ENCODE measurements around the gene ABHD12.

Gene ABHD12

DNA sequence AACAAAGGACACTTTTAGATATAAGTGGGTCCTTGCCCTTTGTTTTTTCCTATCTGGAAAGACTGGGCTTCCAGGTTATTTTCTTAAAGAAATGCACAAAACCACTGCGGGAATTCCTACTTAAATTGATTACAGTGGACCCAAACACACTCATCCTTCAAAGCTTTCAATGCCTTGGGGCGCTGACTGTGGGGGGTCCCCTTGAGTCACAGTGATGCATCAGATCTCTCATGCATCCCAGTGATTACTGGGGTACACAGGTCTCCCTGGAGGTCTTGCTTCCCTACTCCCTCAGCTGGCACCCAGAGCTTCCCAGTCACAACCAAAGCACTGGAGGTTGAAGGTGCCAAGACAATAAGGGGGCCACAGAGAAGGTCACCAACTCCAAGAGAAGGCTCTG lies 20.7 kb downstream of the ABHD12 start:
- Histone ChIP-seq H3K4me3 (ENCODE audit: low read depth, low read length) (no peak overlapping the region), H3K27ac (ENCODE audit: low read depth, low read length) (no peak overlapping the region), H2AFZ (ENCODE audit: insufficient read depth, low read length, poor library complexity) (no peak overlapping the region), H3K36me3 (ENCODE audit: control insufficient read depth in 1 of 2, insufficient read depth in 2 of 2, low read length in 2 of 2) (no peaks in the 10 kb centered on the region), H3K14ac (ENCODE audit: low read length) (no peak overlapping the region), H4K91ac (ENCODE audit: low read depth, low read length) (no peak overlapping the region), H4K8ac (ENCODE audit: low read depth, low read length) (no peak overlapping the region), H3K18ac (ENCODE audit: low read length) (no peak overlapping the region), H3K27me3 (ENCODE audit: insufficient read depth, low read length) (no peaks in the 10 kb centered on the region), H4K12ac (ENCODE audit: low read depth, low read length) (no peak overlapping the region), H3K4me2 (ENCODE audit: low read length) (no peak overlapping the region), H3K79me2 (ENCODE audit: control insufficient read depth, insufficient read depth, low read length, poor library complexity) (no peaks in the 10 kb centered on the region), H2AK5ac (ENCODE audit: low read length) (no peak overlapping the region), H3K79me1 (ENCODE audit: low read length) (no peaks in the 10 kb centered on the region), H2BK120ac (ENCODE audit: insufficient read depth, low read length, poor library complexity) (no peak overlapping the region), H3K9me3 (ENCODE audit: insufficient read depth, low read depth, low read length) (peaks cover 2% of the 10 kb centered on the region), H3K4ac (ENCODE audit: low read depth, low read length) (peak overlapping the region; percentile 14), H3K9ac (ENCODE audit: low read length) (no peak overlapping the region), H2BK12ac (ENCODE audit: low read length) (no peak overlapping the region), H3K23ac (ENCODE audit: low read length) (no peak overlapping the region), H2BK5ac (ENCODE audit: low read depth, low read length, poor library complexity) (no peak overlapping the region), H3K4me1 (ENCODE audit: control insufficient read depth in 1 of 2, insufficient read depth in 2 of 2, low read length in 2 of 2) (peaks cover 2 to 5% of the 10 kb centered on the region in 2 experiments)
- no peak for DNase-seq
- WGBS (ENCODE audit: extremely low coverage, insufficient coverage, insufficient read length), result no CpG with 5 or more reads among the region's 2 CpGs

DNA sequence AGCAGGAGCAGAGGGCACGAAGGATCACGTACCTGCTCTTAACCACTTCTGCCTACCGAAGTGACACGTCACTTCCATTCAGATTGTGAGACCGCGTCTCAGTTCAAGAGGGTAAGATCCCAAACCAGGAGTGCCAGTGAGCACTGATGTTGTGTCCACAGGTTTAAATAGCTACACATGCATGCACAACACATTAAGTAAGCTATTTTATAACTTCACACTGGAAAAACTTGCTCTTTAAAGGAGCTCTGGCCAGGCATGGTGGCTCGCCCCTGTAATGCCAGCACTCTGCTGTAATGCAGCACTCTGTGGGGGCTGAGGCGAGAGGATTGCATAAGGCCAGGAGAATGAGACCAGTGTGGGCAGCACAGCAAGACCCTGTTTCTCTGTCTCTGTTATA lies 21.1 kb downstream of the ABHD12 start:
- Histone ChIP-seq H2AK5ac (ENCODE audit: low read length) (no peak overlapping the region), H3K23ac (ENCODE audit: low read length) (no peak overlapping the region), H3K4me2 (ENCODE audit: low read length) (no peak overlapping the region), H3K4me3 (ENCODE audit: low read depth, low read length) (no peak overlapping the region), H4K91ac (ENCODE audit: low read depth, low read length) (no peak overlapping the region), H3K36me3 (ENCODE audit: control insufficient read depth in 1 of 2, insufficient read depth in 2 of 2, low read length in 2 of 2) (no peaks in the 10 kb centered on the region), H3K27me3 (ENCODE audit: insufficient read depth, low read length) (no peaks in the 10 kb centered on the region), H4K12ac (ENCODE audit: low read depth, low read length) (no peak overlapping the region), H2AFZ (ENCODE audit: insufficient read depth, low read length, poor library complexity) (no peak overlapping the region), H3K4ac (ENCODE audit: low read depth, low read length) (no peak overlapping the region), H3K79me1 (ENCODE audit: low read length) (no peaks in the 10 kb centered on the region), H3K79me2 (ENCODE audit: control insufficient read depth, insufficient read depth, low read length, poor library complexity) (no peaks in the 10 kb centered on the region), H3K18ac (ENCODE audit: low read length) (no peak overlapping the region), H3K9ac (ENCODE audit: low read length) (no peak overlapping the region), H4K8ac (ENCODE audit: low read depth, low read length) (no peak overlapping the region), H2BK120ac (ENCODE audit: insufficient read depth, low read length, poor library complexity) (no peak overlapping the region), H2BK5ac (ENCODE audit: low read depth, low read length, poor library complexity) (no peak overlapping the region), H3K14ac (ENCODE audit: low read length) (no peak overlapping the region), H3K27ac (ENCODE audit: low read depth, low read length) (no peak overlapping the region), H2BK12ac (ENCODE audit: low read length) (no peak overlapping the region), H3K9me3 (ENCODE audit: insufficient read depth, low read depth, low read length) (peaks cover 4% of the 10 kb centered on the region), H3K4me1 (ENCODE audit: control insufficient read depth in 1 of 2, insufficient read depth in 2 of 2, low read length in 2 of 2) (peaks cover 2 to 5% of the 10 kb centered on the region in 2 experiments)
- no CpG with 5 or more reads among the region's 8 CpGs for WGBS (ENCODE audit: extremely low coverage, insufficient coverage, insufficient read length)
- no peak for DNase-seq

DNA sequence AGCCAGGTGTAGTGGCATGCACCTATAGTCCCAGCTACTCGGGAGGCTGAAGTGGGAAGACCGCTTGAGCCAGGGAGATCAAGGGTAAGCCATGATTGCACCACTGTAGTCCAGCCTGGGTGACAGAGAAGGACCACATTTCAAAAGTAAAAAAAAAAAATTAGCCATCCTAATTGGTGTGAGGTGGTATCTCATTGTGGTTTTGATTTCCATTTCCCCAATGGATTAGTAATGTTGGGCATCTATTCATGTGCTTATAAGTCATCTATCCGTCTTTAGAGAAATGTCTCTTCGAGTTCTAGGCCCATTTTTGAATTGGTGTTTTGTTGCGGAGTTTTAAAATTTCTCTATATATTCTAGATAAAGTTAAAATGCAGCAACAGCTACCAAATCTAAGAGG lies 21.7 kb downstream of the ABHD12 start:
- peaks cover 2 to 5% of the 10 kb centered on the region in 2 experiments for H3K4me1 ChIP-seq (ENCODE audit: control insufficient read depth in 1 of 2, insufficient read depth in 2 of 2, low read length in 2 of 2)

DNA sequence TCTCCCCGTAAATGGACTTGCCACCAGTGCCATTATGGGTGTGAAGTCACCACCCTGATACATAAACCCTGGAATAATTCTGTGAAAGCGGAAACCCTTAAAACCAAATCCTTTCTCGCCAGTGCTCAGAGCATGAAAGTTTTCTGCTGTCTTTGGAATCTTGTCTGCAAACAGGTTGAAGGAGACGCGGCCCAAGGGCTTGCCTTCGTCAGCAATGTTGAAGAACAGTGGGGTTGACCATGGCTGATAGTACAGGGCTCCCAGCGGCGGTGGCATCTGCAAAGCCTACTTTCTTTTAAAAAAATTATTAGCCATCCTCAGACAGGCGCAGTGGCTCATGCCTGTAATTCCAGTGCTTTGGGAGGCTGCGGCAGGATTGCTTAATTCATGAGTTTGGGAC lies 22.1 kb downstream of the ABHD12 start:
- H4K91ac ChIP-seq (ENCODE audit: low read depth, low read length), result no peak overlapping the region
- H3K14ac ChIP-seq (ENCODE audit: low read length), result no peak overlapping the region
- no peaks in the 10 kb centered on the region for H3K79me1 ChIP-seq (ENCODE audit: low read length)
- H3K27ac ChIP-seq (ENCODE audit: low read depth, low read length), result no peak overlapping the region
- H2BK12ac ChIP-seq (ENCODE audit: low read length), result no peak overlapping the region
- H2BK5ac ChIP-seq (ENCODE audit: low read depth, low read length, poor library complexity), result no peak overlapping the region
- peaks cover 2 to 5% of the 10 kb centered on the region in 2 experiments for H3K4me1 ChIP-seq (ENCODE audit: control insufficient read depth in 1 of 2, insufficient read depth in 2 of 2, low read length in 2 of 2)
- WGBS (ENCODE audit: extremely low coverage, insufficient coverage, insufficient read length), result no CpG with 5 or more reads among the region's 10 CpGs
- no peak overlapping the region for H3K9ac ChIP-seq (ENCODE audit: low read length)
- no peak overlapping the region for H2BK120ac ChIP-seq (ENCODE audit: insufficient read depth, low read length, poor library complexity)
- peaks cover 4% of the 10 kb centered on the region for H3K9me3 ChIP-seq (ENCODE audit: insufficient read depth, low read depth, low read length)
- H3K36me3 ChIP-seq (ENCODE audit: control insufficient read depth in 1 of 2, insufficient read depth in 2 of 2, low read length in 2 of 2), result no peaks in the 10 kb centered on the region
- H3K79me2 ChIP-seq (ENCODE audit: control insufficient read depth, insufficient read depth, low read length, poor library complexity), result no peaks in the 10 kb centered on the region
- no peaks in the 10 kb centered on the region for H3K27me3 ChIP-seq (ENCODE audit: insufficient read depth, low read length)
- DNase-seq, result no peak
- H3K4me2 ChIP-seq (ENCODE audit: low read length), result no peak overlapping the region
- no peak overlapping the region for H3K23ac ChIP-seq (ENCODE audit: low read length)
- H2AFZ ChIP-seq (ENCODE audit: insufficient read depth, low read length, poor library complexity), result no peak overlapping the region
- no peak overlapping the region for H4K8ac ChIP-seq (ENCODE audit: low read depth, low read length)
- H3K4ac ChIP-seq (ENCODE audit: low read depth, low read length), result no peak overlapping the region
- no peak overlapping the region for H2AK5ac ChIP-seq (ENCODE audit: low read length)
- H4K12ac ChIP-seq (ENCODE audit: low read depth, low read length), result no peak overlapping the region
- H3K18ac ChIP-seq (ENCODE audit: low read length), result no peak overlapping the region
- H3K4me3 ChIP-seq (ENCODE audit: low read depth, low read length), result no peak overlapping the region

More for the DNA sequence above, 21.7 kb downstream of the ABHD12 start:
- H4K8ac ChIP-seq (ENCODE audit: low read depth, low read length), result no peak overlapping the region
- no peaks in the 10 kb centered on the region for H3K27me3 ChIP-seq (ENCODE audit: insufficient read depth, low read length)
- H3K4me3 ChIP-seq (ENCODE audit: low read depth, low read length), result no peak overlapping the region
- no peak overlapping the region for H2BK12ac ChIP-seq (ENCODE audit: low read length)
- no peaks in the 10 kb centered on the region for H3K79me1 ChIP-seq (ENCODE audit: low read length)
- no peak overlapping the region for H4K91ac ChIP-seq (ENCODE audit: low read depth, low read length)
- no peaks in the 10 kb centered on the region for H3K79me2 ChIP-seq (ENCODE audit: control insufficient read depth, insufficient read depth, low read length, poor library complexity)
- no peak overlapping the region for H3K23ac ChIP-seq (ENCODE audit: low read length)
- H2BK5ac ChIP-seq (ENCODE audit: low read depth, low read length, poor library complexity), result no peak overlapping the region
- no peak overlapping the region for H3K9ac ChIP-seq (ENCODE audit: low read length)
- no peak overlapping the region for H3K4me2 ChIP-seq (ENCODE audit: low read length)
- no peak overlapping the region for H2BK120ac ChIP-seq (ENCODE audit: insufficient read depth, low read length, poor library complexity)
- no peak for DNase-seq
- H3K14ac ChIP-seq (ENCODE audit: low read length), result no peak overlapping the region
- no CpG with 5 or more reads among the region's 5 CpGs for WGBS (ENCODE audit: extremely low coverage, insufficient coverage, insufficient read length)
- no peak overlapping the region for H3K4ac ChIP-seq (ENCODE audit: low read depth, low read length)
- H3K9me3 ChIP-seq (ENCODE audit: insufficient read depth, low read depth, low read length), result peaks cover 4% of the 10 kb centered on the region
- H2AK5ac ChIP-seq (ENCODE audit: low read length), result no peak overlapping the region
- H4K12ac ChIP-seq (ENCODE audit: low read depth, low read length), result no peak overlapping the region
- H3K27ac ChIP-seq (ENCODE audit: low read depth, low read length), result no peak overlapping the region
- H2AFZ ChIP-seq (ENCODE audit: insufficient read depth, low read length, poor library complexity), result no peak overlapping the region
- no peaks in the 10 kb centered on the region for H3K36me3 ChIP-seq (ENCODE audit: control insufficient read depth in 1 of 2, insufficient read depth in 2 of 2, low read length in 2 of 2)
- H3K18ac ChIP-seq (ENCODE audit: low read length), result no peak overlapping the region
